HG03060 (cell line): ENCODE measurements around the gene PCSK6.

Source experiments
- ATAC-seq: cut with Tn5 transposase; IDR thresholded peaks from one replicate; pipeline ENCODE4 v1.9.1; 2021; ENCODE audit warnings: low read depth, moderate number of reproducible peaks; ENCODE audit not compliant: unreplicated experiment

The PCSK6 gene

DNA sequence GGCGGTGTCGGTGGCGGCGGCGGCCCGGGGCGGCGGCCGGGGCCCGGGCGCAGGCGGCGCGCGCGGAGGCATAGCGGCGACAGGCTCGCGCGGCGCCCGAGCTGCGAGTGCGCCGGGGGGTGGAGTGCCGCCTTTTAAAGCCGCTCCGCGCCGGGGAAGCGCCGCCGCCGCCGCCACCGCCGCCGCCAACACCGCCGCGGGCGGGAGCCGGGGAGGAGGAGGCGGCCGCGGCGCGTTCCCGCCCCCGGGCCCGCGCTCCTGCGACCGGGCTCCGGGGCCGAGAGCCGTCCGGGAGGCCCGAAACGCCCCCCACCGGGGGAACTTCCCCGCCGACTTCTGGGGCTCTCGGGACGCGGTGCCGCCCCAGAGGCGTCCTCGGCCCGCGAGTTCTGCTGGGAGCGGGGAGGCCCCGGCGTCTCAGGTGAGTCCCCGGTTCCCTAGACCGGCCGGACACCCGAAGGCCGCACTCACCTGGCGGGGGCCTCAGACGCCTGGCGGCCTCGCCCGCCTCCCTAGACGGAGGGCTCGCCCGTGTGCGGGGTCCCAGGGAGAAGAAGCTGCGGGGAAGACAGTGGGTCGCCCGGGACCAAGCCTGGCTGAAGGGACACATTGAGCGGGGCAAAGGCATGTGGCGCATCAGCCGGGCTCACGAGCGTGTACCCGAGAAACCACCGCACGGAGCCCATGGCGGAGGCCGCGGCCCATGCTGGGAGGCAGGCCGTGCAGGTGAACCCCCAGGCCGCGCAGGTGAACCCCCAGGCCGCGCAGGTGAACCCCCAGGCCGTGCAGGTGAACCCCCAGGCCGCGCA lies at the start of gene PCSK6:
PCSK6 (minus strand) TSS at position 109 of the 809 bp plus-strand sequence; CDS start at position 72, 37 bp downstream.
- no peak for ATAC-seq

DNA sequence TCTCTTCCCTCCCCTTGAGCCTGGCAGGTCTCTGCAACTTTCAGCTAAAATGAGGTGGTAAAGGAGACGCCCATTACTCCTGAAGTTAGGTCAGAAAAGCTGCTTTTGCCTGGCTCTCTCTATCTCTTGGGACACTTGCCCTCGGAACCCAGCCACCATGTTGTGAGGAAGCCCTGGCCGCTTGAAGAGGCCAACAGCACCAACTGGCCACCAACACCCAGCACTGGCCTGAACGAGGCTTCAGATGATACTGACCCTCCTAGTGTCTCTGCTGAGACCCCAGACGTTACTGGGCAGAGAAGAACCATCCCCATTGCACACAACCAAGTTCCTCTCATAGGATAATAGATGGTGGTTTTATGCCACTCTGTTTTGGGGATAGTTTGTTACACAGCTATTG lies 49.5 kb upstream of the PCSK6 start:
- no peak for ATAC-seq

DNA sequence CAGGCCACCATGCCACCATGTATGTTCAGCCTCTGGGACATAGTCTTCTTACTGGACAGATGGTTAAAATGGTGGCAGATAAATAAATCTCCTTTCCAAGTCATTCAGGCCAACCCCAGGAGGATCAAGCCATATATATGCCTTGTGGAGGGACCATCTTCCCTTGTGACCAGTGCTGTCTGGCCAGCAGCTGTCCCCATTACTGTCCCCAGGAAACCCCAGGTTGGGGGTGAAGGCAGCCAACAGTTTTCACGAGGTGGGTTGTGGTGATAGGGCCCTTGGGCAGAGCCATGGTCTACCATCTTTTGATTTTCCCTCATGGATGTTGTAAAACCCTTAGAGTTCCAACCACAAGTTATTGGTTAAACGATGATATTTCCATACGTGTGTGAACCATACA lies 48.7 kb upstream of the PCSK6 start:
- ATAC-seq = no peak

DNA sequence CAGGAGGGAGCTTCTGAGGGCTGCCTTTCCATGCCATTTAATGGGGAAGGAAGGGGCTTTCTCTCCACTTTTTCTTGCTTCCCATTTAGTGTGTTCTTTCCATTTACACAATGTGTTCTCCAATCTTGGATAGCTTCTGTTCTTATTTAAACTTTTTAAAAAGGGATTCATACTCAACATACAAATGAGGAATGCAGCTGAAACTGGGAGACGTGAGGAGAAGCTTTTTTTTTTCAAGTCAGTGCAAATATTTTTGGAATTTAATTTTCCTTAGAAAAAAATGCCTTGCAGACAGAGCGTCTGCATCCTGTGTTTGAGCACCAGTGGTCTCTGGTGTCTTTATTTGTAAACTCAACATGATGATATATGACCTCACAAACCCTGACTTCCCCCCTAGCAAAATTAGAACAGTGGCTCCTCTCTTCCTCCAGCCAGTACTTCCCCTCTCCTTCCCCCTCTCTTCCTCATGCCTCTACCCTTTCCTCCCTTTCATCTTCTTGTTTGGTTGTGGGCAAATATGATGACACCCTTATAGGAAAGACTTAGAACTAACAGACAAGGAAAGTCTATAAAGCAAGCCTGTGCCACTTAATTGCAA lies 48.1 kb upstream of the PCSK6 start:
- ATAC-seq = no peak

DNA sequence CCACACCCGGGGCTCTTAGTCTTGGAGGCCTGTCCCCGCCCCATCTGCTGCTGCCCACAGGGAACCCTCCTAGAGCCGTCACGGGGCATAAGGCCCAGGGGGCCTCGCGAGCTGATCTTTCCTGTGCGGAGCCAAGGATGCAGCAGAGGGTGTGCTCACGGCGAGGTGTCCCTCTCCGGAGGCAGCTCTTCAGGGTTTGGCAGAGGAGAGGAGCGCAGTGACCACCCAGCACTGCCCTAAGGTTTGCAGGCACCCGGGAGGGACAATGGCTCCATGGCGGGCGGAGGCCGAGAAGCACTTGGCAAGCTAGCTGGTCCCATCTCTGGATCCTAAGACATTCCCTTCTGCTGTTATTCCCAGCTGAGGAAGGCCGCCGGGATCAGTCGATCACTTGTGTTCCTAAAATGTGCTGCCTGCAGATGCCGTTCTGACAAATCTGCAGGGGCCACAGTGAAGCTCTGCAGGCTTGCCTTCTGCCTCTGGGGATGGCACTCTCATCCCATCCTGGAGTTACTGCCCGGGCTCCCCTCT lies 47.4 kb upstream of the PCSK6 start:
- ATAC-seq = no peak

DNA sequence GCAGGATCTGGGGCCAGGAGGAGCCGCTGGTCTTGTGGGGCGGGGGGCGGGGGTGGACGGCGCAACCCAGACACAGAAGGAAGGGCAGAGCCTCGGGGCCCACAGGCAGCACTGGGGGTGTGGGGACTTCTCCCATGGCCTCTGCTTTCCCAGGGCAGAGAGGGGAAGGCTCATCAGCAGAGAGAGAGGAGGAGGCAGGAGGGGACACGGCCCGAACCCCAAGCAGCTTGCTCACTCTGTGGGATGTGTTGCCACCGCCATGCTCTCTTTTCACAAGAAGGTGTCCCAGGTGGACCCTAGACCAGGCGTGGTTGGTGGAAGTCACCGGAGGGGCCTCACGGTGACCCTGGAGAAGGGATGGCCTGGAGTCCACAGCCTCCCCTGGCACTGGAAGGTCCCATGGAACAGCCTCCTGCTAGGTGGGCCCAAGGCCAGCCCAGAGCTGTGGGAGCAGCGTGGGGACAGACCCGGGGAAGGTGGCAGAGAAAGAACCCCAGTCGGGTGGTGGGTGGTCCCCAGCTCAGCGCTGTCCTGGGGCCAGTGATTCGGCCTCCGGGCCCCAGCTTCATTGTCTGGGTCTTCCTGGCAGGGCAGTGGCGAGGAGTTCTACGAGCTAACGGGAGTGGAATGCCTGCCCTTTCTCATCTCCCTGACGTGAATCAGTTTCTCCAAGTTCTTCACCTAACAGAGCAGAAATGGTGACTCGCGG lies 46.8 kb upstream of the PCSK6 start:
- ATAC-seq = no peak

DNA sequence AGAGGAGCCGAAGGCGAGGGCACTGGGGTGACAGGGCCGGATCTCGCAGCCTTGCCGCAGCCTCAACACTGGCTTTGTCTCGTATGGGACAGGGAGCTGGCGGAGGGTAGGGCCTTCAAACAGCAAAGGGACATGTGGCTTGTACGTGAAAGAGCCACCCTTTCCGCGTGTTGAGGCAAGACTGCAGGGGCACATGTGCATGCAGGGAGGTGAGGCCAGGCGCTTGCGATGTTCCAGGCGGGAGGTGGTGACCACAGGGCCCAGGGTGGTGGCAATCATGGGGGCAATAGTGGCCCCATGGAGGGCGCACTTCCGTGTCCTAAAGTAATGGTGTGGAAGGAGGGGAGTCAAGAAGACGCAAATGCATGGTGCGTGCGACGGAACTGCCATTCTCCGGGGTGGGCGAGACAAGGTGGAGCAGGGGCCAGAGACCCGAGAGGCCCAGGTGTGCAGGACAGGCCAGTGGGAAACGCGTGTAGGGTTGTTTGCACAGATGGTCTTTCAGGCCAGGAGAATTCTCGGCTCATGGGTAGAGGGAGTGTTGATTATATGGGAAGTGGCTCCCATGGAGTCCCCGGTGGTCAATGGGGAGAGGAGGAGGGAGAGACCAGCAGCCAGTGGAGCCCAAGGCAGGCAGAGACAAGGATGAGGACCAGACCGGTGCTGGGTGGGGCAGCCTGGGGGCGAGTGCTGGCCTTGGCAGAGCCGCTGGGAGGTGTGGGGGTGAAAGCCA lies 45.8 kb upstream of the PCSK6 start:
- ATAC-seq = no peak

DNA sequence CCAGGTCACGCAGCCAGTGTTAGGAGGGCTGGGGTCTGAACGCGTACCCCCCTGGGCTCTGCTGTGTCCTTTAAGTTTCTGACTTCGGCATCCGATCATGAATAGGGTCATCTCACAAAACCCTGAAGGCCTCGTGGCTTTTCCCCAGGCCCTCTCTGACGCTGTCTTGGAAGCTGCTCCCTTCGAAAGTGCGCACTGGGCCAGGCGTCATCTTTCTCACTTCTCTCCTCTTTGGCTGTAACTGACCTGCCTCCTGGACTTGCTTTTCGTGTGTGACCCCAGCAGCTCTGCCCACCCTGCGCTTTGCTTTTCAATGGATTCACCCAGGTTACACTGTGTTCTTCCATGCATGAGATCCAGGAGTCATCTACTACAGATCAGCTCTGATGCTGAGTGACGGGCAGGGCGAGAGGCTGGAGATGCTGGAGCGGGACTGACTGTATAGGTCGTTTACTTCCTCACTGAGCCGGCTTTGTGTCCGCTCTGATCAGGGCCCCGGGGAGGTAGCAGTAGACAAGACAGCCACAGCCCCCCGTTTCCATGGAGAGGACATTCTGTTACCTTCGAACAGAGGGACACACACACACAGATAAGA lies 45.0 kb upstream of the PCSK6 start:
- no peak for ATAC-seq

DNA sequence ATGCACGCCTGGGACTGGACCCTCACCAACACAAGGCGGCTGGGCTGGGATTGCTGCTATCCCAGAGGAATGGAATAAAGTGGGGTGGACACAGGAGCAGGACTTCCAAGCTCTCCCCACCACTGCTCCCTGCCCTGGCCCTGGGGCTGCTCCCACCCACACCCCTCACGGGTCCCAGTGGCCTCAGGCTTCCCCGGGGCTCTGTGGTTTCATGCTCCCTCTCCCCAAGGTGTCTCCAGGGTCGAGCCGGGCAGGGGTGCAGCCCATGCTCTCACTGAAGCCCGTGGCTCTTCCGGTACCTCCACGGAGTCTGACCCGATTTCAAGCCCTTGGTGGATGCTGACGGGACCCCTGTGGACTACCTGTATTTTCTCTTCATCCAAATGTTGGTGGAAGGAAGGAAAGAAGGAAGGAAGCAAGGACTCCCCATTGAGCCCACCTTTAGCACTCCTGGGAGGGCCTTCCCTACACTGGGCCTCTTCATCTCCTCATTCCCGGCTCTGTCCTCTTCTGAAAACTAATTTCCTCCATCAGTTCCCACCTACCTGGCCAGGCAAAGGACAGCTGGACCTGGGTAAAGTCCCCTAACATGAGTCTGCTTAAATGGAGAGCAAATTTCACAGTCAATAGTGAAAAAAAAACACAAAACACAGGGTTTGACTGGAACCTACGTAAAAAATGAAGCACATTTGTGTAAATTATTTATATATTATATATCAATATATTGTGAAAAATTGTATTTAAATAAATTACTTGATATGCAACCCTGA lies 44.0 kb upstream of the PCSK6 start:
- ATAC-seq = no peak

DNA sequence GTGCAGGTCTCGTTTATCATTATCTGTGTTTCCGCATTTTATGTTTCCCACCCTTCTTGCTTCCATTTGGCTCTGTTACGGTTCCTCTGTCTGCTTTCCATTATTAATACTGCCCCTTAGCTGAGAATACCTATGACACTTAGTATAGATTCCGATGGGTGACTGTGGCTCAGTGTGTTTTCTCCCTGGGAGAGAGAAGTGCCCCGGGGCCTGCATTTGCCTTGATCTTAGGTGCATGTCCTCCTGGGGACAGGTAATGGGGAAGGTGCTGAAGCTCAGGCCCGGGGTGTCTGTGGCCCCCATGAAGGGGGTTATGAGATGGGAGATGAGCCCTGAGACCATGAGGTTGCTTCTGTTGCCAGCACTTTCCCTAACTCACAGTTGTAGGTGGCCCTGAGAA lies 43.4 kb upstream of the PCSK6 start:
- ATAC-seq = no peak

DNA sequence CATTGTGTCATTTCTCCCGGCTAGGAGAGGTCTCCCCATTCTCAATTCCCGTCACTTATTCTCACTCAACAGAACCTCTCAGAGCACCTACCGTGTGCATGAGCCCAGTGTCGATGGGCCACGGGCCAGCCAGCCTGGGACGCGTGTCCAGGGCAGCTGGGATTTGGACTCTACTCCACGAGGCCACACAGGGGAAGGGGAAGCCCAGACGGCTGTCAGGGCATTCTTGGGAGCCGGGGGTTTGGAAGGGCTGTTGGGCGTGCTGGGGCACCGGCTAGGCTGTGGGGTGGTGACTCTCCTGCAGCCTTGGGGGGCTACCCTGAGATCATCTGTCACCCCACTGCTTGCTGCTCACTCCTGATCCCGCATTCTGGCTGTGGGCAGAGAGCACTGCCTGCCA lies 41.7 kb upstream of the PCSK6 start:
- ATAC-seq = no peak

DNA sequence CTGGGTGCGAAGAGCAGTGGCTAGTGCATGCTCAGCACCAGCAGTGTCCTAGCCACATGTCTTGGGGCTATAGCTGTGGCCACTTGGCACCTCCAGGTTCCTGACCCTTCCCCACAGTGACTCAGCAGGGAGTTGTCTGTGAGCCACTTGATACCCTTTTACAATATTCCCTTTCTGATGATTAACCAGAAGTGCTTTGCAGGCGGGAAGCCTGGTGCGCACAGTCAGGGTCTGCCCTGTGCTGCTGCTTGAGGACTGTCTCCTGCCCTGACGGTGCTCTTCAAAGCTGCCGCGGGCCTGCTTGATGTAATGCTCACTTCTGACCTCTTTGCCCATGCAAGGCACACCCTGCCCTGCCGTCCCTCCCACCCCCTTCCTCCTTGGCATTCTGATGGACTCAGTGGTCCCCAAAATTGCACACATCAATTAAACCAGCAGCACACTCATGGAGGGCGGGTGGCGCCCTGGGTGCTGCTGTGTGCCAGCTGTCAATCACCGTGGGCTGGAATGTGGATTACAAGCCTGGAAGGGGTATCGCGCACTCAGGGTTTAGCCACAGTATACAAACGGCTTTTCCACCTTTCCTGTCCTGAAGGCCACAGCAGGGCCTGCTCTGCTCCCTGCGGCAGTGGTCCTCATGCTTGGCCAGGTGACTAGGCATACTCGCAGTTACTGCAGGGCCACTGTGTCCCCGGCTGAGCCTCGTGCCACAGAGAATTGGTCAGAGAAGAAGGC lies 40.9 kb upstream of the PCSK6 start:
- ATAC-seq = no peak

DNA sequence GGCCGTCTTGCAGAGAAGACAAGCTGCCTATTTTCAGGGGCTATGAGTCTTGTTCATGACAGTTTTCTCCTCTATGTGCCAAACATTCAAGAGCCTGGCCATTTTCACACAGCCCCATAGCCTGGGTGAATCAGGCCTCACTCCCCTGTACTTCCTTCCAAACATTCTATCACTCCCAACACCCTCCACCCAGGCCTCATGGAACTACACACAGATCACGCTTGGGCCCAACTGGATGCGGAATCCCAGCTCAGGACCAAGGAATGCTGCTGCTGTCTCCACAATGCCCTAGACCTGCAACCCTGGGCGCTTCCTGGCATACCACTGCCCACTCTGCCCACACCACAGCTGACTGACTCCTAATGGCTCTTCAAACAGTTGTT lies 39.4 kb upstream of the PCSK6 start:
- no peak for ATAC-seq

DNA sequence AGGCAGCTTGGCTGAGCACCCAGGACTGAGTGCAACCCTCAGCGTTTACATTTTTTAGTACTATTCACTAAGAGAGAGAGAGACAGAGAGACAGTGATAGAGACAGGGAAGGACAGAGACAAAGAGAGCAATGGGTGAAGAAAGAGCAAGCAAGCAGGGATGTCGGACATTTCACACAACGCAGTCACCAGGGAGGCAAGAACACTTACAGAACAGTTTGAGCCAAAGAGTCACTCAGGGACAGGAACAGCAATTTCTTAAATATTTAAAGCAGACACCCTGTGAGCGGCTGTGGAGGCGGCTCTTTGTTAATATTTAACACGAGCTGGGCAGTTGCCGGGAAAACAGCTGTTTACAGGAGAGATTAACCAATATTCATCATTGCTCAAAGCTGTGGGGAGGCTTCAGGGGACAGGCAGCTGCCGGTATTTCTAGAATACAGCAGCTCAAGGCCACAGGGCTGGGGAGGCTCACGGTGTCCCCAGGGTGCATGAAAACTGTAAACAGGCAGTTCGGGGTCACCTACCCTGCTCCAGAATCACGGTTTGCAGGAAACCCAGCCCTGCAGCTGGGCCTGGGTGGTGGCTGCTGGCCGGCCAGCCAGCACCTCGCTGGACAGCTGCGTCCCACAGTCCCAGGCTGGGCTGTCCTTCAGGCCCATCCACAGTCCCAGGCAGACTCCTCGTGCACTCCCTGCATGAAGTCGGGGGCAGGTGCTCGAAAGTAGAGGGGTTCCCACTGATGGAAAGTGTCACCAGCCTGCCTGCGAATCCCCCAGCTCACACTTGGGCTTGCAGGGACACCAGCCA lies 38.8 kb upstream of the PCSK6 start:
- no peak for ATAC-seq

DNA sequence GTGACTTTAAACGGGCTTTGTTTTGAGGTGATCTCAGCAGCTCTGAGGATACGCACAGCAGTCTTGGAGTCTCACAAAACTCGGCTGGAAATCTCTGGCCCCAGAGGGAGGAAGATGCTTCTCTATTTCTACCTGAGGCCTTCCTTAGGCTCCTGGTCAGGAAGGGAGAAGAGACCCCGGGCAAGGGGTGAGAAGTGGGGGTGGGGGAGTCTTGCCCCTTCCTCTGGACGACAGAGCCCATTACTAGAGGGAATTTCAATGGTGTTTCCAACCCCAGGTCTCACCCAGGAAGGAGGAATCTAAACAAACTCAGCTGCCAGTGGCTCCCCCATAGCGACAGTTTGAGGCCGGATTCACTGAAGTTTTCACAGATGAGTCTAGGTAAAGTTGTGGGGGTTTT lies 37.4 kb upstream of the PCSK6 start:
- ATAC-seq = no peak

DNA sequence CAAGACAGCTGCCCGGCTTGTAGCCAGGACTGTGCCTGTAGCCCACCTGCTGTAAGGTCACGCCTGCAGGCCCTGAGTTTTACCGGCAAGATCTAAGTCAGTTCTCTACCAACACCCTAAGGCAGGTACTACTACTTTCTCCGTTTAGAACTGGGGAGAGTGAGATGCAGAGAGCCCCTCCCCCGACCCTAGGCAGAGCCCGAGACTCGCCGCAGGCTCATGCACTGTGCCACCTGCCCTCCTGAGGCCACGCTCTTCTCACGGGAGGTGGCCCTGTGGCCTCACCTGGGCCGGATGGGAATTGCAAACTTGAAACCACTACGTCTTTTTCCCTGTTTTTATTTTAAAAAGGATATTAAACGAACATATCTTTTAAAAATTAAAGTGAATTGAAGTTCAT lies 36.9 kb upstream of the PCSK6 start:
- ATAC-seq = no peak

DNA sequence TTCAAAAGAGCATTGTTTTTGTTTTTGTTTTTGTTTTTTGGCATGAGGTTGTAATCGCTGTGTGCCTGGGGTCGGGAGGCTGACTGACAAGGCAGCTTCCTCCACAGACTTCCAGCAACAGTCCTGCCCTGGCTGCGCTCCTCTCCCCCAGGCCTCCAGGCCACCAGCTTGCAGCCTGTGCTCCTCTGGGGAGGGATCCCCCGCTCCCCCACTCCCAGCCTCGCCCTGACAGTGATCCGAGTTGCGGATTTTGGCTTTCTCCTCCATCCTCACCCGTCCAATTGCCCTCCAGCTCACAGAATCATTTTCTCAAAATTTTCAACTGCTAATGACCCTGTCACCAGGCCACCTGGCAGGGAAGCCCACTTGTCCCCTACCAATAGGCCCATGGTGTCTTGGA lies 36.5 kb upstream of the PCSK6 start:
- no peak for ATAC-seq

DNA sequence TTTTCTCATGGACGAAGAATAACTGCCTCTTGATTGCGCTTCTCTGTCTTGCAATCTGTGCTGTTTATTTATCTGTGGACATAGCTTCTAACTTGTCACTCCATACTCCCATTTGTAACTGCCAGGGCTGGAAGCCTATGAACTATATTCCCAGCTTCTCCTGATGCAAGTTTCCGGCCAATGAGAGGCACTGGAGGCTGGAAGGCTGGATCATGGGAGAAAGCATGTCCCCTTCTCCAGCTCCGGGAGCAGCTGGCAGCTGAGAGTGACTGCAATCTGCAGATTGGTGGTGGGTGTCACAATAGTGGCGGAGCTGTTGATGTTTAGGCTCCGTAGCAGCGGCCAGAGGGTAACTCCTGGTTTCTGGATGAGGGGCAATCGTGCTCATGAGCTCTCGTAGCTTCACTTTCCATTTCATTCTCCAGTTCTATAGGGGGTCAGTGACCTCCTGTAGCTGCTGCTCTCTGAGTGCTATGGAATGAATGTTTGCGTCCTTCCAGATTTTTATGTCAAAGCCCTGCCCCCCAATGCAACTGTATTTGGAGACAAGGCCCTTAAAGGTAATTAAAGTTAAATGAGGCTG lies 35.7 kb upstream of the PCSK6 start:
- no peak for ATAC-seq
